KMS-11 (cell line): ENCODE data around the gene ARHGAP42.
A peak's percentile ranks its signal among the peaks of the same experiment; 100 is the strongest.

Source experiments
- H2AFZ ChIP-seq: fragments of 200-600 bp; sonication (generic); 2 replicates; pipeline ENCODE4 v1.6.1; 2016; ENCODE audit warnings: antibody characterized with exemption, mixed run types, low read depth
- H3K27ac ChIP-seq: fragments of 200-600 bp; sonication (generic); 2 replicates; pipeline ENCODE4 v1.6.1; 2016; ENCODE audit warnings: mild to moderate bottlenecking, mixed run types
- H3K27me3 ChIP-seq: fragments of 200-600 bp; sonication (generic); 2 replicates; pipeline ENCODE4 v1.6.1; 2017; ENCODE audit warnings: mild to moderate bottlenecking, low read depth, mixed run types, moderate library complexity; ENCODE audit not compliant: insufficient read depth
- H3K36me3 ChIP-seq: fragments of 200-600 bp; sonication (generic); 2 replicates; pipeline ENCODE4 v1.6.1; 2017; ENCODE audit warnings: mild to moderate bottlenecking, mixed run types; ENCODE audit not compliant: insufficient read depth
- H3K4me1 ChIP-seq: fragments of 200-600 bp; sonication (generic); 2 replicates; pipeline ENCODE4 v1.6.1; 2016; ENCODE audit warnings: mild to moderate bottlenecking, low read depth, mixed run types; ENCODE audit not compliant: poor library complexity, severe bottlenecking
- H3K4me2 ChIP-seq: fragments of 200-600 bp; sonication (generic); 2 replicates; pipeline ENCODE4 v1.7.0; 2016; ENCODE audit warnings: mild to moderate bottlenecking, mixed run types
- H3K4me3 ChIP-seq: fragments of 200-600 bp; sonication (generic); IDR thresholded peaks from 2 replicates; pipeline ENCODE4 v1.6.1; 2017; ENCODE audit warnings: low read depth, low read length, mixed read lengths; ENCODE audit not compliant: insufficient read depth
- H3K79me2 ChIP-seq: fragments of 200-600 bp; sonication (generic); 2 replicates; pipeline ENCODE4 v1.6.1; 2016; ENCODE audit warnings: low read depth, mixed run types; ENCODE audit not compliant: insufficient read depth
- H3K9ac ChIP-seq: fragments of 200-600 bp; sonication (generic); 2 replicates; pipeline ENCODE4 v1.6.1; 2016; ENCODE audit warnings: mild to moderate bottlenecking, mixed run types
- H4K20me1 ChIP-seq: fragments of 200-600 bp; sonication (generic); 2 replicates; pipeline ENCODE4 v1.6.1; 2016; ENCODE audit warnings: mild to moderate bottlenecking, mixed run types; ENCODE audit not compliant: insufficient read depth
- CTCF ChIP-seq: fragments of 200-600 bp; sonication (generic); conservative IDR thresholded peaks from 2 replicates; pipeline ENCODE4 v1.6.1; 2017; ENCODE audit warnings: low read depth, mild to moderate bottlenecking, antibody characterized with exemption, low read length, moderate library complexity, mixed read lengths

ARHGAP42 gene

GRCh38 chr11:100686476-100687053 lies 523 bp upstream of the ARHGAP42 start:
- Histone ChIP-seq H3K27me3 (no peaks in the 10 kb centered on the region), H3K4me1 (peaks cover 48% of the 10 kb centered on the region), H3K27ac (no peak overlapping the region), H3K9ac (peak overlapping the region; percentile 78; the same call in 1 of the 2 replicates), H3K36me3 (no peaks in the 10 kb centered on the region), H3K4me3 (no peak overlapping the region), H4K20me1 (no peaks in the 10 kb centered on the region), H2AFZ (peak overlapping the region; percentile 85; the same call in 1 of the 2 replicates), H3K4me2 (peak overlapping the region; percentile 29; the same call in 1 of the 2 replicates), H3K79me2 (no peaks in the 10 kb centered on the region)
- TF ChIP-seq CTCF = no peak

- H3K4me1 ChIP-seq = peaks cover 36% of the 10 kb centered on the region
- H3K27ac ChIP-seq = peak overlapping the region; percentile 66
- H3K4me2 ChIP-seq = peak overlapping the region; percentile 82
Measured at GRCh38 chr11:100687630-100688395, 725 bp downstream of the ARHGAP42 start.

GRCh38 chr11:100689141-100689540 lies 2.1 kb downstream of the ARHGAP42 start:
- Histone ChIP-seq H3K27ac (no peak overlapping the region), H3K4me2 (peak overlapping the region; percentile 82; the same call in 1 of the 2 replicates), H3K4me1 (peaks cover 22% of the 10 kb centered on the region), H3K4me3 (no peak overlapping the region), H3K79me2 (no peaks in the 10 kb centered on the region), H4K20me1 (no peaks in the 10 kb centered on the region), H3K27me3 (no peaks in the 10 kb centered on the region), H3K36me3 (no peaks in the 10 kb centered on the region), H3K9ac (no peak overlapping the region), H2AFZ (no peak overlapping the region)
- TF ChIP-seq CTCF = no peak

More at GRCh38 chr11:100687630-100688395, 725 bp downstream of the ARHGAP42 start:
- no peaks in the 10 kb centered on the region for H3K36me3 ChIP-seq
- peak; percentile 61 for TF ChIP-seq CTCF
- H3K4me3 ChIP-seq = no peak overlapping the region
- no peaks in the 10 kb centered on the region for H4K20me1 ChIP-seq
- H3K79me2 ChIP-seq = no peaks in the 10 kb centered on the region
- peak overlapping the region; percentile 78 for H3K9ac ChIP-seq
- peak overlapping the region; percentile 85 for H2AFZ ChIP-seq
- H3K27me3 ChIP-seq = no peaks in the 10 kb centered on the region

- H3K79me2 ChIP-seq = no peaks in the 10 kb centered on the region
- no peaks in the 10 kb centered on the region for H4K20me1 ChIP-seq
- H3K4me2 ChIP-seq = no peak overlapping the region
Measured at GRCh38 chr11:100691896-100692653, 5.0 kb downstream of the ARHGAP42 start.

More at GRCh38 chr11:100691896-100692653, 5.0 kb downstream of the ARHGAP42 start:
- Histone ChIP-seq H2AFZ (no peak overlapping the region), H3K4me1 (peaks cover 8% of the 10 kb centered on the region), H3K4me3 (no peak overlapping the region), H3K36me3 (no peaks in the 10 kb centered on the region), H3K9ac (no peak overlapping the region), H3K27me3 (no peaks in the 10 kb centered on the region), H3K27ac (no peak overlapping the region)
- no peak for TF ChIP-seq CTCF
